DND-41 (cell line): Measurements from ENCODE around the gene LIMD2.

Experiments
- EZH2 ChIP-seq: IDR thresholded peaks from 3 replicates; pipeline ENCODE4 v1.6.1; 2012; ENCODE audit warnings: borderline replicate concordance, low read depth, mild to moderate bottlenecking, moderate library complexity, low read length, inconsistent platforms; ENCODE audit not compliant: severe bottlenecking
- TF ChIP-seq, protein P1 (sequence below): IDR thresholded peaks from 2 replicates; pipeline ENCODE4 v1.5.1; 2012; ENCODE audit warnings: borderline replicate concordance, low read length, moderate library complexity, mild to moderate bottlenecking; ENCODE audit not compliant: poor library complexity, severe bottlenecking; ENCODE audit errors: extremely low read depth

DNA sequence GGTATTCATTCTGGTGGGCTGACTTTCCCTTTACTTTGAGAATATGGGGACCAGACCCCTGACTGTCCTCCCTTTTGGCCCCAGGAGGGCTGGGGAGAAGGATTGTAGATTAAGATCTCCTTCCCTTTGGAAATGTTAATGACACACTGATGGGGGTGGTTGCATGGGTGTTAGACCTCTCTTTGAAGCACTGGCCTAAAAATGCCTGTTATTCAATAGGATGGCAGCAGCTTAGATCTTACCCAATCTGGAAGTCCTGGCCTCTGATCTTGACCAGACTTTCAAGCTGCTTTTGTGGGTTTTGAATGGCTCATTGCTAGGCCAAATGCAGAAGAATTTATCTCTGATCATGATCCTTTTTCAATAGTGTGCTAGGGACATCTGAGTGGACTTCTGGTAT lies 52.0 kb downstream of the LIMD2 start:
- TF ChIP-seq EZH2, result no peak
- TF ChIP-seq, protein P1, sequence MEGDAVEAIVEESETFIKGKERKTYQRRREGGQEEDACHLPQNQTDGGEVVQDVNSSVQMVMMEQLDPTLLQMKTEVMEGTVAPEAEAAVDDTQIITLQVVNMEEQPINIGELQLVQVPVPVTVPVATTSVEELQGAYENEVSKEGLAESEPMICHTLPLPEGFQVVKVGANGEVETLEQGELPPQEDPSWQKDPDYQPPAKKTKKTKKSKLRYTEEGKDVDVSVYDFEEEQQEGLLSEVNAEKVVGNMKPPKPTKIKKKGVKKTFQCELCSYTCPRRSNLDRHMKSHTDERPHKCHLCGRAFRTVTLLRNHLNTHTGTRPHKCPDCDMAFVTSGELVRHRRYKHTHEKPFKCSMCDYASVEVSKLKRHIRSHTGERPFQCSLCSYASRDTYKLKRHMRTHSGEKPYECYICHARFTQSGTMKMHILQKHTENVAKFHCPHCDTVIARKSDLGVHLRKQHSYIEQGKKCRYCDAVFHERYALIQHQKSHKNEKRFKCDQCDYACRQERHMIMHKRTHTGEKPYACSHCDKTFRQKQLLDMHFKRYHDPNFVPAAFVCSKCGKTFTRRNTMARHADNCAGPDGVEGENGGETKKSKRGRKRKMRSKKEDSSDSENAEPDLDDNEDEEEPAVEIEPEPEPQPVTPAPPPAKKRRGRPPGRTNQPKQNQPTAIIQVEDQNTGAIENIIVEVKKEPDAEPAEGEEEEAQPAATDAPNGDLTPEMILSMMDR, result no peak
